ENCODE data around the gene IL4R. TPM values are rescaled to one million over a fixed set of nuclear protein-coding genes. Genes with fewer than 3 reads are reported as not detected.
A peak's percentile ranks its signal among the peaks of the same experiment; 100 is the strongest.

The IL4R gene
- total RNA-seq, 6 experiments from 2014 or later, result 38.8 to 147 (median 46.9) TPM

GRCh38 chr16:27332105-27332504 is 18.3 kb downstream of the IL4R start:
- Histone ChIP-seq H3K27me3 (no peaks in the 10 kb centered on the region), H3K36me3 (peaks cover 0 to 29% (median 17%) of the 10 kb centered on the region in 4 donors), H3K4me1 (peaks cover 0 to 27% (median 10%) of the 10 kb centered on the region in 4 donors), H3K9me3 (no peaks in the 10 kb centered on the region), H3K27ac (peak overlapping the region in 2 of 3 donors; percentile 26 to 53), H3K4me3 (no peak overlapping the region)
- DNase-seq (peak in 1 of 3 donors; percentile 16), ATAC-seq (peak; percentile 31 to 43 (median 34))
- no peak for TF ChIP-seq CTCF (IDR thresholded peaks at IDR 0.05)
- TF ChIP-seq POLR2A (IDR thresholded peaks at IDR 0.05), result no peak
- intact Hi-C loops (cut with DNase I), result no loop called here
- 60% methylated on average over 6 of the region's 6 CpGs for WGBS (ENCODE audit: insufficient coverage, low coverage, low lambda C conversion rate, missing lambda C conversion rate)

GRCh38 chr16:27333104-27333503 is 19.3 kb downstream of the IL4R start:
- TF ChIP-seq POLR2A (IDR thresholded peaks at IDR 0.05) (no peak), CTCF (IDR thresholded peaks at IDR 0.05) (no peak)
- ATAC-seq (no peak), DNase-seq (no peak)
- 83% methylated on average over 6 of the region's 6 CpGs for WGBS (ENCODE audit: insufficient coverage, low coverage, low lambda C conversion rate, missing lambda C conversion rate)
- H3K27ac ChIP-seq, result peak overlapping the region in 1 of 3 donors; percentile 11
- H3K36me3 ChIP-seq, result peaks cover 0 to 38% (median 17%) of the 10 kb centered on the region in 4 donors
- peaks cover 0 to 20% (median 5%) of the 10 kb centered on the region in 4 donors for H3K4me1 ChIP-seq
- intact Hi-C loops (cut with DNase I), result no loop called here
- H3K4me3 ChIP-seq, result no peak overlapping the region
- H3K9me3 ChIP-seq, result no peaks in the 10 kb centered on the region
- no peaks in the 10 kb centered on the region for H3K27me3 ChIP-seq

GRCh38 chr16:27333549-27333948 is 19.8 kb downstream of the IL4R start:
- Histone ChIP-seq H3K36me3 (peaks cover 0 to 42% (median 19%) of the 10 kb centered on the region in 4 donors), H3K4me1 (peaks cover 0 to 20% (median 5%) of the 10 kb centered on the region in 4 donors), H3K9me3 (no peaks in the 10 kb centered on the region), H3K27me3 (no peaks in the 10 kb centered on the region), H3K4me3 (no peak overlapping the region), H3K27ac (no peak overlapping the region)
- no peak for DNase-seq
- WGBS (ENCODE audit: insufficient coverage, low coverage, low lambda C conversion rate, missing lambda C conversion rate), result no CpG with 5 or more reads among the region's 3 CpGs
- intact Hi-C loops (cut with DNase I), result no loop called here
- TF ChIP-seq POLR2A (IDR thresholded peaks at IDR 0.05), result no peak
- TF ChIP-seq CTCF (IDR thresholded peaks at IDR 0.05), result no peak
- no peak for ATAC-seq

- intact Hi-C loops (cut with DNase I), result no loop called here
- WGBS (ENCODE audit: insufficient coverage, low coverage, low lambda C conversion rate, missing lambda C conversion rate), result 95% methylated on average over 10 of the region's 10 CpGs
- Histone ChIP-seq H3K36me3 (peaks cover 3 to 47% (median 25%) of the 10 kb centered on the region in 4 donors), H3K9me3 (no peaks in the 10 kb centered on the region), H3K4me3 (no peak overlapping the region), H3K27me3 (no peaks in the 10 kb centered on the region), H3K27ac (no peak overlapping the region), H3K4me1 (peaks cover 0 to 20% (median 5%) of the 10 kb centered on the region in 4 donors)
- TF ChIP-seq POLR2A (IDR thresholded peaks at IDR 0.05), result no peak
- TF ChIP-seq CTCF (IDR thresholded peaks at IDR 0.05), result no peak
- no peak for DNase-seq
- ATAC-seq, result no peak
Observed at GRCh38 chr16:27334192-27334764, 20.5 kb downstream of the IL4R start.

Data from right lobe of liver (tissue), 6 donors.